ENCODE results near the gene MYZAP. TPM values are rescaled to one million over a fixed set of nuclear protein-coding genes. Genes with fewer than 3 reads are reported as not detected.

MYZAP gene
- polyA plus RNA-seq, 1 donor (not counting 4 experiments of a cell fraction or from before 2014, with no cell fraction given), result 1.8 TPM

DNA sequence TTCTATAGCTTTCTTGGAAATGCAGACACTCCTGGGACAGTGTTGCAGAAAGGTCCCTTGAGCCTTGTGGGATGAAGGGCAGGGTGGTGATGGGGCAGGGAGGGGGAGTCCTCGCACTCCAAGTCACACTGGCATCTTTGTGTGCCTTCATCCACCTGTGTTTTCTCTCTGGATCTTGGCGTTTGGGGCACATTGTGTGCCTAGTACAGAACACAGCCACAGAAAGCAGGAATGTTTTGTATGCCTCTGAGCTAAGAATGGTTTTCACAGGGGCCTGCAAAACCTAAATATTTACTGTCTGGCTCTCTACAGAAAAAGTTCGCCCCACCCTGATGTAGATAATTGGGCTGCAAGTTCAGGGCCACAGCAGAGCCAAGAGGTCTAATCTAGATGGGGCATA lies 5.7 kb downstream of the MYZAP start:
- dilution Hi-C loops (cut with MboI; ENCODE audit: extremely low pct_ligation_motif_present, low sequenced_read_pairs), result no loop called here
- no peak for DNase-seq (ENCODE audit: low read depth, low spot score)
- H4K20me1 ChIP-seq (ENCODE audit: control insufficient read depth, extremely low read depth, insufficient read depth, low read length), result no peaks in the 10 kb centered on the region
- no peak overlapping the region for H3K4me3 ChIP-seq (ENCODE audit: control insufficient read depth in 2 of 3, extremely low read depth in 1 of 3, insufficient read depth in 2 of 3, low read depth in 1 of 3, low read length in 3 of 3)
- no peak for FAIRE-seq
- H3K36me3 ChIP-seq (ENCODE audit: control insufficient read depth in 2 of 2, extremely low read depth in 1 of 2, insufficient read depth in 2 of 2, low read length in 2 of 2), result no peaks in the 10 kb centered on the region
- H3K4me1 ChIP-seq (ENCODE audit: control insufficient read depth, extremely low read depth, insufficient read depth, low read length), result peaks cover 12% of the 10 kb centered on the region
- H3K79me2 ChIP-seq (ENCODE audit: control insufficient read depth, insufficient read depth, low read length), result no peaks in the 10 kb centered on the region
- no peak overlapping the region for H2AFZ ChIP-seq (ENCODE audit: control insufficient read depth, low read length)
- H3K9me1 ChIP-seq (ENCODE audit: control insufficient read depth, extremely low read depth, insufficient read depth, low read length), result no peaks in the 10 kb centered on the region
- H3K9ac ChIP-seq (ENCODE audit: control insufficient read depth, extremely low read depth, insufficient read depth, low read length), result no peak overlapping the region
- H3K27ac ChIP-seq (ENCODE audit: control insufficient read depth, insufficient read depth, low read length), result no peak overlapping the region
- no peaks in the 10 kb centered on the region for H3K9me3 ChIP-seq (ENCODE audit: control insufficient read depth, low read depth, low read length)
- no peak for TF ChIP-seq EZH2 (IDR thresholded peaks at IDR 0.05; ENCODE audit: low read length)
- TF ChIP-seq, protein P1, sequence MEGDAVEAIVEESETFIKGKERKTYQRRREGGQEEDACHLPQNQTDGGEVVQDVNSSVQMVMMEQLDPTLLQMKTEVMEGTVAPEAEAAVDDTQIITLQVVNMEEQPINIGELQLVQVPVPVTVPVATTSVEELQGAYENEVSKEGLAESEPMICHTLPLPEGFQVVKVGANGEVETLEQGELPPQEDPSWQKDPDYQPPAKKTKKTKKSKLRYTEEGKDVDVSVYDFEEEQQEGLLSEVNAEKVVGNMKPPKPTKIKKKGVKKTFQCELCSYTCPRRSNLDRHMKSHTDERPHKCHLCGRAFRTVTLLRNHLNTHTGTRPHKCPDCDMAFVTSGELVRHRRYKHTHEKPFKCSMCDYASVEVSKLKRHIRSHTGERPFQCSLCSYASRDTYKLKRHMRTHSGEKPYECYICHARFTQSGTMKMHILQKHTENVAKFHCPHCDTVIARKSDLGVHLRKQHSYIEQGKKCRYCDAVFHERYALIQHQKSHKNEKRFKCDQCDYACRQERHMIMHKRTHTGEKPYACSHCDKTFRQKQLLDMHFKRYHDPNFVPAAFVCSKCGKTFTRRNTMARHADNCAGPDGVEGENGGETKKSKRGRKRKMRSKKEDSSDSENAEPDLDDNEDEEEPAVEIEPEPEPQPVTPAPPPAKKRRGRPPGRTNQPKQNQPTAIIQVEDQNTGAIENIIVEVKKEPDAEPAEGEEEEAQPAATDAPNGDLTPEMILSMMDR (optimal IDR thresholded peaks at IDR 0.05 in 1 of 3, IDR thresholded peaks at IDR 0.05 in 1 of 3, conservative IDR thresholded peaks at IDR 0.05 in 1 of 3; ENCODE audit: extremely low read depth in 1 of 3, insufficient read depth in 2 of 3, low read length in 3 of 3), result no peak
- H3K27me3 ChIP-seq (ENCODE audit: control insufficient read depth, extremely low read depth, insufficient read depth, low read length), result no peaks in the 10 kb centered on the region
- H3K4me2 ChIP-seq (ENCODE audit: control insufficient read depth, extremely low read depth, insufficient read depth, low read depth, low read length), result no peak overlapping the region

DNA sequence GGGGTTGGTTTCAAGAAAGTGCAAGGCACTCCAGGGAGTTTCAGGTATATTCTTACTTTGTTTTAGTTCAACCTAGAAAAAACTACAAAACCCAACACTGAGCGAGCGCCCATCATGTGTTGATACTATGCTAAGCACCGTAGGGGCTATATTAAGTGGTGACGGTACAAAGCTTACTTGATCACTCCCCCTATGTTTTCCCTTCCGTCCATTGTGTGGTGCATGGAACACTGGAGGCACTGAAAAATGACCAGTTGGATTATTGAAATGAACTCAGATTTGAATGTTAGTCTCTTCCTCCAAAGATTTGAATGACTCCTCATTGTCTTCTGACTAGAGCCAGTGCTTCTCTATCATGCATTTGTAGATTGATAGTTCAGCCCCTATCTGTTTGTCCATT lies 6.6 kb downstream of the MYZAP start:
- Histone ChIP-seq H3K4me3 (ENCODE audit: control insufficient read depth in 2 of 3, extremely low read depth in 1 of 3, insufficient read depth in 2 of 3, low read depth in 1 of 3, low read length in 3 of 3) (no peak overlapping the region), H3K27me3 (ENCODE audit: control insufficient read depth, extremely low read depth, insufficient read depth, low read length) (no peaks in the 10 kb centered on the region), H3K9me1 (ENCODE audit: control insufficient read depth, extremely low read depth, insufficient read depth, low read length) (no peaks in the 10 kb centered on the region), H3K9me3 (ENCODE audit: control insufficient read depth, low read depth, low read length) (no peaks in the 10 kb centered on the region), H2AFZ (ENCODE audit: control insufficient read depth, low read length) (no peak overlapping the region), H4K20me1 (ENCODE audit: control insufficient read depth, extremely low read depth, insufficient read depth, low read length) (no peaks in the 10 kb centered on the region), H3K4me2 (ENCODE audit: control insufficient read depth, extremely low read depth, insufficient read depth, low read depth, low read length) (no peak overlapping the region), H3K79me2 (ENCODE audit: control insufficient read depth, insufficient read depth, low read length) (no peaks in the 10 kb centered on the region), H3K27ac (ENCODE audit: control insufficient read depth, insufficient read depth, low read length) (no peak overlapping the region), H3K9ac (ENCODE audit: control insufficient read depth, extremely low read depth, insufficient read depth, low read length) (no peak overlapping the region), H3K36me3 (ENCODE audit: control insufficient read depth in 2 of 2, extremely low read depth in 1 of 2, insufficient read depth in 2 of 2, low read length in 2 of 2) (no peaks in the 10 kb centered on the region), H3K4me1 (ENCODE audit: control insufficient read depth, extremely low read depth, insufficient read depth, low read length) (peaks cover 12% of the 10 kb centered on the region)
- dilution Hi-C loops (cut with MboI; ENCODE audit: extremely low pct_ligation_motif_present, low sequenced_read_pairs), result no loop called here
- no peak for FAIRE-seq
- TF ChIP-seq EZH2 (IDR thresholded peaks at IDR 0.05; ENCODE audit: low read length), result no peak
- TF ChIP-seq, protein P1 (optimal IDR thresholded peaks at IDR 0.05 in 1 of 3, IDR thresholded peaks at IDR 0.05 in 1 of 3, conservative IDR thresholded peaks at IDR 0.05 in 1 of 3; ENCODE audit: extremely low read depth in 1 of 3, insufficient read depth in 2 of 3, low read length in 3 of 3), result no peak
- DNase-seq (ENCODE audit: low read depth, low spot score), result no peak
